HEK293T (cell line): ENCODE data around the gene RCAN1.

ENCODE experiments used
- CTCF ChIA-PET: fragments of 350-600 bp; formaldehyde crosslinking; extraction: SDS; loops from one replicate; lab custom pipeline; 2021; ENCODE audit warnings: antibody characterized with exemption, inconsistent platforms; lab: Yijun Ruan, JAX
- POLR2A ChIA-PET: fragments of 350-600 bp; formaldehyde crosslinking; extraction: SDS; loops from one replicate; lab custom pipeline; 2020; ENCODE audit warnings: antibody characterized with exemption, inconsistent platforms; lab: Yijun Ruan, JAX
- DNase-seq: peaks from one replicate; pipeline ENCODE4 v3.0.0; 2012; ENCODE audit warnings: mixed read lengths; ENCODE audit errors: extremely low spot score
- ARNT ChIP-seq: fragments of 450-650 bp; IDR thresholded peaks from 2 replicates; pipeline ENCODE4 v1.6.1; 2017; ENCODE audit warnings: mild to moderate bottlenecking
- BHLHE40 ChIP-seq: fragments of 450-650 bp; IDR thresholded peaks from 2 replicates; pipeline ENCODE4 v1.6.1; 2016; ENCODE audit warnings: mild to moderate bottlenecking, moderate library complexity, borderline replicate concordance
- CTBP1 ChIP-seq: fragments of 450-650 bp; IDR thresholded peaks from 2 replicates; pipeline ENCODE4 v1.6.1; 2016; ENCODE audit warnings: borderline replicate concordance
- ELF4 ChIP-seq: fragments of 450-650 bp; IDR thresholded peaks from 2 replicates; pipeline ENCODE4 v1.6.1; 2017; ENCODE audit warnings: antibody characterized with exemption
- FOXA1 ChIP-seq: fragments of 450-650 bp; IDR thresholded peaks from 2 replicates; pipeline ENCODE4 v1.6.1; 2016; ENCODE audit warnings: mild to moderate bottlenecking
- FOXK2 ChIP-seq: fragments of 450-650 bp; IDR thresholded peaks from 2 replicates; pipeline ENCODE4 v1.6.1; 2016; ENCODE audit warnings: mild to moderate bottlenecking
- FOXM1 ChIP-seq: fragments of 450-650 bp; IDR thresholded peaks from 2 replicates; pipeline ENCODE4 v1.6.1; 2017; ENCODE audit warnings: mild to moderate bottlenecking, borderline replicate concordance
- HDGF ChIP-seq: fragments of 450-650 bp; IDR thresholded peaks from 2 replicates; pipeline ENCODE4 v1.6.1; 2017; ENCODE audit warnings: antibody characterized with exemption, borderline replicate concordance
- L3MBTL2 ChIP-seq: fragments of 450-650 bp; conservative IDR thresholded peaks from 2 replicates; pipeline ENCODE4 v1.6.1; 2016; ENCODE audit warnings: mild to moderate bottlenecking
- LEF1 ChIP-seq: fragments of 450-650 bp; IDR thresholded peaks from 2 replicates; pipeline ENCODE4 v1.6.1; 2017; ENCODE audit warnings: mild to moderate bottlenecking, borderline replicate concordance
- NFRKB ChIP-seq: fragments of 450-650 bp; IDR thresholded peaks from 2 replicates; pipeline ENCODE4 v1.6.1; 2016; ENCODE audit warnings: mild to moderate bottlenecking, moderate library complexity
- SP1 ChIP-seq: fragments of 450-650 bp; IDR thresholded peaks from 2 replicates; pipeline ENCODE4 v1.6.1; 2017
- SUZ12 ChIP-seq: fragments of 450-650 bp; IDR thresholded peaks from 2 replicates; pipeline ENCODE4 v1.6.1; 2016; ENCODE audit warnings: mild to moderate bottlenecking
- TARDBP ChIP-seq: fragments of 450-650 bp; IDR thresholded peaks from 2 replicates; pipeline ENCODE4 v1.6.1; 2016
- ZNF384 ChIP-seq: fragments of 450-650 bp; IDR thresholded peaks from 2 replicates; pipeline ENCODE4 v1.6.1; 2016
- TF ChIP-seq, protein P1 (sequence below): fragments of 450-650 bp; IDR thresholded peaks from 2 replicates; pipeline ENCODE4 v1.6.1; 2016

Gene RCAN1

GRCh38 chr21:34518301-34518700, 96.6 kb downstream of the RCAN1 start:
- TF ChIP-seq LEF1 = no peak
- TF ChIP-seq TARDBP = no peak
- no peak for TF ChIP-seq CTBP1
- no peak for TF ChIP-seq ZNF384
- TF ChIP-seq SP1 = no peak
- TF ChIP-seq FOXK2 = no peak
- TF ChIP-seq ARNT = no peak
- no peak for TF ChIP-seq NFRKB
- TF ChIP-seq L3MBTL2 = no peak
- no peak for TF ChIP-seq HDGF
- no peak for TF ChIP-seq BHLHE40
- TF ChIP-seq, protein P1, sequence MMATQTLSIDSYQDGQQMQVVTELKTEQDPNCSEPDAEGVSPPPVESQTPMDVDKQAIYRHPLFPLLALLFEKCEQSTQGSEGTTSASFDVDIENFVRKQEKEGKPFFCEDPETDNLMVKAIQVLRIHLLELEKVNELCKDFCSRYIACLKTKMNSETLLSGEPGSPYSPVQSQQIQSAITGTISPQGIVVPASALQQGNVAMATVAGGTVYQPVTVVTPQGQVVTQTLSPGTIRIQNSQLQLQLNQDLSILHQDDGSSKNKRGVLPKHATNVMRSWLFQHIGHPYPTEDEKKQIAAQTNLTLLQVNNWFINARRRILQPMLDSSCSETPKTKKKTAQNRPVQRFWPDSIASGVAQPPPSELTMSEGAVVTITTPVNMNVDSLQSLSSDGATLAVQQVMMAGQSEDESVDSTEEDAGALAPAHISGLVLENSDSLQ = no peak
- TF ChIP-seq FOXM1 = no peak
- no peak for TF ChIP-seq FOXA1
- no peak for TF ChIP-seq ELF4
- TF ChIP-seq SUZ12 = no peak
- no peak for DNase-seq
- ChIA-PET POLR2A (no interaction called here), CTCF (no interaction called here)

DNA sequence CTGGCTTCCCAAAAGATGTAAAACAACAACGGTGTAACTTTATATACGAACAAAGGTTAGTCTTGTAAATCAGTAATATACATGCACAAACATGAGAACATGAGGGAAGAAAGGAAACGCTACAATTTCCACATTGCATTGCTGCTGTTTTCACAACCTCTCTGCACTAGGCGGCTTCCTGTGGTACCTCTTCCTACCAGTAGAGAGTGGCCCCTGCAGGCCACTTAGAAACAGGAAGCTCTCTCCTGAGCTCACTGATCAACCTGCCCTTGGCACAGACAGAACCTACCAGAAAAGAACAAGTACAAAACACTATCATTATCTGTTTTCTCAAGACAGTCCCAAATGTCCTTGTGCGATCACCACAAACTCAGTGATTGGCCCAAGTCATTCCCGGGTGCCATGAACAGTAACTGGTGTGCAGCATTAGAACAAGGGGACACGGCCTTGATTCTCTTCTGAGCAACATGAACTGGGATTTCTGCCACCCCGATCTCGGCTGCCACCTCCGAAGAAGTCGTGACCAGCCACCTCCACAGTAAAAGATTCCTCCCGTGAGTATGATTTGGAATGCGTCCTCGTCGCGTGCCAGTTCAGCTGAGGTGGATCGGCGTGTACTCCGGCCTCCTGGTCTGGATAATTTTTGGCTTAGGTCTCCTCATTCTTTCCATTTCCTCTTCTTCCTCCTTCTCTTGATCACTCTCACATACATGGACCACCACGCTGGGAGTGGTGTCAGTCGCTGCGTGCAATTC, 97.2 kb downstream of the RCAN1 start:
- ChIA-PET CTCF (interaction anchor here (1.0 kb wide), 1 partner anchor 26 kb away, joined by 4 read pairs; no protein-coding TSS in a partner anchor), POLR2A (interaction anchor here (1.1 kb wide), 1 partner anchor 9 kb away, joined by 4 read pairs; no protein-coding TSS in a partner anchor)
- no peak for DNase-seq
- TF ChIP-seq NFRKB (no peak), SUZ12 (no peak), FOXM1 (no peak), TARDBP (no peak), LEF1 (no peak), ZNF384 (no peak), CTBP1 (no peak), HDGF (no peak)
- TF ChIP-seq, protein P1 = no peak

- ChIA-PET CTCF (interaction anchor here (1.0 kb wide), 1 partner anchor 27 kb away, joined by 4 read pairs; no protein-coding TSS in a partner anchor), POLR2A (interaction anchor here (1.1 kb wide), 1 partner anchor 9 kb away, joined by 4 read pairs; no protein-coding TSS in a partner anchor)
- TF ChIP-seq ARNT (no peak), SUZ12 (no peak), SP1 (no peak), BHLHE40 (no peak), HDGF (no peak), L3MBTL2 (no peak), ZNF384 (no peak), ELF4 (no peak), FOXK2 (no peak), CTBP1 (no peak), FOXA1 (no peak), FOXM1 (no peak), NFRKB (no peak), LEF1 (no peak), TARDBP (no peak)
- TF ChIP-seq, protein P1 = no peak
- DNase-seq = no peak
Observed at GRCh38 chr21:34517039-34517438, 97.9 kb downstream of the RCAN1 start.

DNA sequence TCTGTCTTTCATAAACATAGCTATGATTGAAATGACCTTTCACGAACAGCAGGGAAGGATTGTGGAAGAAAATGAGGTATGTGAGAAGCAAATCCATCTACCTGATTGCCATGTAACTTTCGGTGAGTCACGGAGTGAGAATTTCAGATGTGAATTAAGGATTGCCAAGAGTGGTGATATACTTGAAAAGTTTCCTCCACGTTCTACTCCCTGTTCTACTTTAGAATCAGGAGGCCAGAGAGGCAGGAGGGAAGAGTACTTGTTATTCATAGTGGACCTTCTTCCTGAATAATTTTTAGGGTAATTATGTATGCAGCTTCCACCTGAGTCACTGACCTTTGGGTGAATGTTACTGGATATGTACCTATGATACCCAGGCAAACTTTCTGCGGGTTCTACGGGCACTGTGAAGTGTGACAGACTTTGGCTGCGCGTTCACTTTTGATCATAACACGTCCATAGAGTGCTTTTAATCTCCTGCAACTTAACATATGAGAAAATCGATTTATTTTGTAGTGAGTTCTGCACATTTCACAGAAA, 100.3 kb downstream of the RCAN1 start:
- no peak for DNase-seq
- no peak for TF ChIP-seq NFRKB
- POLR2A ChIA-PET = no interaction called here
- CTCF ChIA-PET = interaction anchor here (0.9 kb wide), 1 partner anchor 88 kb away, joined by 5 read pairs; no protein-coding TSS in a partner anchor

- ChIA-PET CTCF (no interaction called here), POLR2A (no interaction called here)
- no peak for TF ChIP-seq FOXM1
- TF ChIP-seq LEF1 = no peak
- no peak for TF ChIP-seq ELF4
- TF ChIP-seq, protein P1 = no peak
- TF ChIP-seq L3MBTL2 = no peak
- TF ChIP-seq BHLHE40 = no peak
- no peak for TF ChIP-seq FOXK2
- no peak for TF ChIP-seq CTBP1
- no peak for TF ChIP-seq ZNF384
- no peak for TF ChIP-seq TARDBP
- no peak for TF ChIP-seq SUZ12
- no peak for TF ChIP-seq SP1
- no peak for TF ChIP-seq FOXA1
- no peak for TF ChIP-seq HDGF
- no peak for TF ChIP-seq ARNT
- DNase-seq = no peak
Observed at GRCh38 chr21:34513129-34513675, 101.7 kb downstream of the RCAN1 start.
